GM20000 (cell line): ENCODE data around the gene HERC3.

Source experiments
- DNase-seq: peaks from one replicate; pipeline ENCODE4 v3.0.0; 2012; ENCODE audit warnings: low spot score
- CTCF ChIP-seq: IDR thresholded peaks from 2 replicates; pipeline ENCODE4 v1.5.1; 2012; ENCODE audit warnings: mild to moderate bottlenecking, control low read depth; ENCODE audit errors: extremely low read depth, missing control alignments

The HERC3 gene

DNA sequence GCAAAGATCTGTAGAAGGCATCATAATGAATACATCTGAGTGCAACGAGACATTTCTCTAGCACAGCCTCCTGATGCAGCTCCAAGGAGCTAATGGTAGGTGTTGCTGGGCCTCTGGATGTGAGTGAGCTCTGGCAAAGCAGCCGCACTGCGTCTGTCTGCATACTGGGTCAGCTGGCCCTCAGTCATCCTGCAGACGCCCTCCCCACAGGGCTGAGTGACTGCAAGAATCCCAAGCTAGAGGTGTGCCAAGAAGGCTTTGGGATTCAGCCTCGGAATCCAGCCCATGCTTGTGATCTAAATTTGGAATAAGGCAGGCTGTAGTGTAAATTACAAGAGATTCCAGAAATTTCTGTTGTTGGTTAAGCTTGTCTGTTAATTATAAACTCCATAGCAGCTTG lies 18.5 kb downstream of the HERC3 start:
- no peak for DNase-seq
- no peak for TF ChIP-seq CTCF

DNA sequence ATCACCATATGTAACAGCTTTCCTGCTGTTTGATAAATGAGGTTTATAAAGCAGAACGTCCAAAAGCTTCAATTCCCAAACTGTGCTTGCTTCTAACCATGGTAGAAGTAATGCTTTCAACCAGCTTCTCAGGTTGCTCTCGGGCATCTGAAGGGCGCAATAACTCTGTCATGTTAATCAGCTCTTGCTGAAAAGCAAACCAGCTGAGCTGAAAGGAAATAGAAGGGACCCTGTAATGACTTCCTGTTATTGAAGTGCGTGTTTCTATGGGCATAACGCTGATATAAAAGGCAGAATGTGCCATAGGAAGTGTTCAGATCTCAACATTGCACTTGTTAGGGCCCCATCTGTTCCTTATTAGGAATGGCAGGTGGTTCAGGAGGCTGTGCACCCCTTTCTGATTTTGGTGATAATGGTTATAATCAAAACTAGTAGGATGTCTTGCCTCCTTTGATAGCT lies 21.2 kb downstream of the HERC3 start:
- no peak for TF ChIP-seq CTCF
- DNase-seq: no peak

DNA sequence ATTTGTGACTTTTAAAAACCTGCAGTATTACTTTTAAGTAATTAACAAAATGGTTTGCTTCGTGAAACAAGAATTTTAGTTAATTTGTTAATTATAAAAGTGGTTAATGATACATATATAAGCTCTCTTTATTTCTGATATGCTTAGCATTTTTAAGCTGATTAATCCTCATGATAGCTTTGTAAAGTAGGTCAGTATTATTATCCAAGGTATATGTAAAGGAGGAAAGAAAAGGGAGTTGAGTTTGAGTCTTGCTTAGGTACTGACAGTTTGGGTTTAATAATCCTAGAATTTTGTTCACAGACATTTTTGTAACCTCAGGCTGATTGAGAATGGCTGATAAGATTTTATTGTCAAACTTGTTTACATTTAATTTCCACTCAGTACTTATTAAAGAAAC lies 21.8 kb downstream of the HERC3 start:
- no peak for DNase-seq
- no peak for TF ChIP-seq CTCF

GRCh38 chr4:88616275-88617150 lies 24.2 kb downstream of the HERC3 start:
- DNase-seq: no peak
- TF ChIP-seq CTCF: no peak

DNA sequence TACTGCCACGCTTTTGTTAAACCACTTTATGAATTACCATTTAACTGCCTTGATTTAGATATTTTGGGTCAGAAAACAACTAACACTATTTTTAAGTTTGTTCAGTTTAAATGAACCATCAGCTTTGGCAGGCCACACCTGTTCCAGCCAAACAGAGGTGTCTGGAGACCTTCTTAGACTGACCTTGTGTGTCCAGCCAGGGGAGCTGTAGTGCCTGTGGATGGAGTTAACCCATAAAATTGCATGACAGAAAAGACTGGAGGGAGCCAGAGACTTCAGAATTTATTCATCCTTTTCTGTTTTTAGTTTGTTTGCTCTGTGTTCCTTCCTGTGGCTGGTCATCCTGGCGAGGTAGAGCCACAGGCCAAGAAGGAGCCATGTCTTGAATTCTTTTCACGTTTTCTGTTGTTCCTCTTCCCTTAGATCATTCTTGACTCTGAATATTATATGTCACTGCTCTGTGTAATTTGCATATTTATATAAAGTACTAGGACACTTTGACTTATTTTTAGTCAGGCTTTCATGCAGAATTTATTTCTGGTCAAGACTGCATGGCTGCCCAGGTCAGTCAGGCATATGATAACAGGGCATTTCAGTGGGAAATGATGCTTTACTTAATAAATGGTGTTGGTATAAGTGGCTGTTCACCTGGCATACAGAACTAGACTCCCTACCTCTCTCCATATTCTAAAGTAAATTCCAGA lies 26.7 kb downstream of the HERC3 start:
- TF ChIP-seq CTCF: no peak
- no peak for DNase-seq

- DNase-seq: no peak
- TF ChIP-seq CTCF: no peak
Observed at GRCh38 chr4:88619971-88620370, 27.7 kb downstream of the HERC3 start.

DNA sequence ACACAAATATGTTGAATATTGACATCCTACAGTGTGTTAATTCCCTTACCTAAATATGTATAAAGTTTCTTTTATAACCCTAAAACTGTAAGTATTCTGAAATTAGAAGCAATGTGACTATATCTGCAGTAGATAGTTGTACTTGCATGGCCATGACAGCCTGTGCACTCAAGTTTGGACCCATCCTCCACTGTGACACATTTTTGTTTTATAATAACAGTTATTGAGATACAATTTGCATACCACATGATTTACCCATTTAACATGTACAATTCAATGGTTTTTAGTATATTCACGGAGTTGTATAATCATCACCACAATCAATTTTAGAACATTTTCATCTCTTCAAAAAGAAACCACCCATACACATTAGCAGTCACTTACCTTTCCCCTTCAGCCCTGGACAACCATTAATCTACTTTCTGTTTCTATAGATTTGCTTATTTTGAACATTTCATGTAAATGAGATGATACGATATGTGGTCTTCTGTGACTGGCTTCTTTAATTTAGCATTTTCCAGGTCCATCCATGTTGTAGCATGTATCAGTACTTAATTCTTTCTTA lies 29.6 kb downstream of the HERC3 start:
- no peak for TF ChIP-seq CTCF

More for the DNA sequence above, 29.6 kb downstream of the HERC3 start:
- no peak for DNase-seq
